HG02870 (cell line): ENCODE results near the gene DTD1.
"Not testable (repeated sequence)": the region's sequence is repeated elsewhere in the genome, so short reads cannot be mapped to it uniquely, and the experiment has no call there.

Experiments
- ATAC-seq: cut with Tn5 transposase; IDR thresholded peaks from one replicate; pipeline ENCODE4 v1.9.1; 2021; ENCODE audit warnings: mild to moderate bottlenecking, moderate library complexity; ENCODE audit not compliant: unreplicated experiment

Gene DTD1

DNA sequence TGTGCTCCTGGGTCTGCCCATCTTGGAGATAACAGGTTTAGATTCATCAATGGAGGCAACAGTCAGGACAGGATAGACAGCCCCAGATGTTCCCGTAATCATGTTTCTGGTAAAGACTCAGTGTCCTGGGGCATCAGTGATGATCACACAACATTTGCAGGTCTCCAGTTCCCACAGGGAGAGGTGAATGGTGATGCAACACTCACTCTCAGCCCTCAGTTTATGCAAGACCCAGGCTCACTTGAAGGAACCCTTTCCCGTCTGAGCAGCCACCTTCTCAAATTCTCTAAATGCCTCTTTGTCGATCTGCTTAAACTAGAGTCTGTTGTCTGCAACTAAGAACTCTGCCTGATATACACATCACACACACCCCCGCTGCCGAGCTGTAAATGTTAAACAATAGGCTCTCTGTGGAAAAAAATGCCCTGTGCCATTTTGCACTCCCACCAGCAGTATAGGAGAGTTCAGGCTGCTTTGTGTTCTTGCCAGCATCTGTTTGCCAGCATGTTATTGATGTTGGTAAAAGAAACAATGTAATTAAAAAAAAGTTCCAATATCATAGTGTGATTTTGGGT, 195.6 kb downstream of the DTD1 start:
- no peak for ATAC-seq

DNA sequence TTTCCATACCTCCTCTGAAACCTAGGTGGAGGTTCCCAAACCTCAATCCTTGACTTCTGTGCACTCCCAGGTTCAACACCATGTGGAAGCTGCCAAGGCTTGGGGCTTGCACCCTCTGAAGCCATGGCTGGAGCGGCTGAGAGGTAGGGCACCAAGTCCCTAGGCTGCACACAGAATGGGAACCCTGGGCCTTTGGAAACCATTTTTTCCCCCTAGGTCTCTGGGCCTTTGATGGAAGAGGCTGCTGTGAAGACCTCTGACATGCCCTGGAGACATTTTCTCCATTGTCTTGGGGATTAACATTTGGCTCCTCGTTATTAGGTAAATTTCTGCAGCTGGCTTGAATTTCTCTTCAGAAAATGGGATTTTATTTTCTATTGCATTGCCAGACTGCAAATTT, 199.2 kb downstream of the DTD1 start:
- ATAC-seq, result not testable (repeated sequence)

DNA sequence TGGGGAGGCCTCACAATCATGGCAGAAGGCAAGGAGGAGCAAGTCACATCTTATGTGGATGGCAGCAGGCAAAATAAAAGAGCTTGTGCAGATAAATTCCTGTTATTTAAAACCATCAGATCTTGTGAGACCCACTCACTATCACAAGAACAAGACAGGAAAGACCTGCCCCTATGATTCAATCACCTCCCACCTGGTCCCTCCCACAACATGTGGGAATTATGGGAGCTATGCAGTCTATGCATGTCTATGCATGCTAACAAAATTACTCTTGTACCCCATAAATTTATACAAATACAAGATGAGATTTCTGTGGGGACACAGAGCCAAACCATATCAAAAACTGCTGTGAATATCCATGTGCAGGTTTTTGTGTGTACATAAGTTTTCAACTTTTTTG, 200.2 kb downstream of the DTD1 start:
- ATAC-seq, result no peak

DNA sequence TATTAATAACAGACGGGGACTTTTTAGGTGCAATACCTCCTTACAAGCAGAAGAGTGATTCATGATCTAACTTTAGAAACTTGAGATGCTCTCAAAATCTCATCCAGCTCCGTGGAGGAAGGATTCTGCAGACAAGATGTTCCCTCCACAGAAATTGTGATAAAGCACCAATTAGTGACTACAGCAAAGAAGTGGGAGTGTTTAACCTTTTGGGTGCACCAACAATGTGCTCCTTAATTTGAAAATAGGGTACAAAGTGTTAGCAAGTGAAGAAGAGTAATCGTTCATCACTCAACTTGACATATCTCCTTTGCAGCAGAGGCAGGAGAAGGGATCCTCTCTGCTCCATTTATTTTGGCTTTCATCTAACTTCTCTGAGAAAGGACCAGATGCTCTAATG, 202.9 kb downstream of the DTD1 start:
- ATAC-seq, result no peak

DNA sequence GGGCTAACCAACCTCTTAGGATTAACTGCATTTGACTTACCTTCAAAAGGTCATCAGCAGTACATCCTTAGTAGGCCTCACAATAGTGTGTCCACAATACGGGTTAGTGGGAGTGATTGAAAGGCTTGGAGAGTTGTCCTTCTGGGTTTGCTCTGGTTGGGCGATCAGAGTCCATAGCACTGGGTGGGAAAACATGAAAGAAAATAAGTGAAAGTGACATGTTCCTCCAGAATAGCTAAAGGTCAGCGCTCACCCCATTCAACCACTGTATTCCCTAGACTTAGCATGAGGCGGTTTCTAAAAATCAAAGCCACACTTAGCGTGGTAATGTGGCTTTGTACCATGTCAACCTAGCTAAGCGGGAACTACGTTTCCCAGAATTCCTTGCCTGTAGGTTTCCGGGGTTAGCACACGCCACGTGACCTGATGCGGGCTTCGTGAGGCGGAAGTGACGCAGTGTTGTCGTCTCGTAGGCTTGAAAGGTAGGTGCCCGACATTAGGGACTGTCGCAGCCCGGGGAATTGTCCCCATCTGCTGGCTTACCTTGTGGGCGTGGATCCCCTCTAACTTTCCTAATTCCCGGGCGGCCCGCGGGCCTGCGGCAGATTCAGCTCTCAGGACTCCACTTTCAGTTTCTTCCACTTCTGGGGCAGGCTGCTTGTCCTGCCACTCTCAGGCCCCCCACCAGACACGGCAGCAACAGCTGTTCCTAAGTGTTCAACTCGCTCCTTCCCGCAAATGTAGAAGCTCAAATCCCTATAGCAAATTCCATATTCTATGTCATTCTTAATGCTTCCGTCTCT, 206.0 kb downstream of the DTD1 start:
- ATAC-seq, result peak; percentile 97

DNA sequence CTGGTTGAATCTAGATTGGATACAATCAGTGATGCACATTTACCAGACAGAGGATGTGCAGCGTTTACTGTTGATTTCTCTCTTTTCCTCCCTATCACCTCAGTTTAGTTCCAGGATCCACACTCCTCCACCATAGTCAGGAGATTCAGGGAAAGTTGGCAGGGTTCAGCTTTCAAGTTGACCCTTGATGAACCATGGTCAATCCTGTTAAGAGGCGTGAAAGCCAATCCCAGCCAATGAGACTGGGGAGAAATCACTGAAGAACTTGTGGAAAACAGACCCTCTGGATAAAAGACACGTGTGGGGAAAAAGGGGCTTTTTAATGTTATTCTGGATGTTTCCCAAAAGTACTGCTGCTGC, 206.6 kb downstream of the DTD1 start:
- ATAC-seq, result no peak

DNA sequence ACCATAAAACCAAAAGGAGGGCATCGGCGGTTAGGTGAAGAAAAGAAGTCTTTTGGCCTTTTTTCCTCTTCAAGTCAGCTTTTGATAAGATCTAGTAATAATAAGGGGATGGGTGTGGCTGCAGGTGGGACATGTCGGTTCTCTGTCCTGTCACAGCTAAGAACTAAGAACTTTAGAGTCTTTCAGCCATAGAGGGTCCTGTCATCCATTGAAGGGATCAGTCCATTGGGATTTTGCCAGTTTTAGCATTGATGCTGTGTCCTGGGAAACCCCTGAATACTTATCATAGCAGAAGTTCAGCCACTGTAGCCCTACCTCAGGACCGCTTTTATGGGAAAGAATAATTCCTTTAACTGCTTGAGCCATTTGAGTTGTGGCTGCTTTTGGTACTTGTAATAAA, 207.5 kb downstream of the DTD1 start:
- ATAC-seq, result no peak

DNA sequence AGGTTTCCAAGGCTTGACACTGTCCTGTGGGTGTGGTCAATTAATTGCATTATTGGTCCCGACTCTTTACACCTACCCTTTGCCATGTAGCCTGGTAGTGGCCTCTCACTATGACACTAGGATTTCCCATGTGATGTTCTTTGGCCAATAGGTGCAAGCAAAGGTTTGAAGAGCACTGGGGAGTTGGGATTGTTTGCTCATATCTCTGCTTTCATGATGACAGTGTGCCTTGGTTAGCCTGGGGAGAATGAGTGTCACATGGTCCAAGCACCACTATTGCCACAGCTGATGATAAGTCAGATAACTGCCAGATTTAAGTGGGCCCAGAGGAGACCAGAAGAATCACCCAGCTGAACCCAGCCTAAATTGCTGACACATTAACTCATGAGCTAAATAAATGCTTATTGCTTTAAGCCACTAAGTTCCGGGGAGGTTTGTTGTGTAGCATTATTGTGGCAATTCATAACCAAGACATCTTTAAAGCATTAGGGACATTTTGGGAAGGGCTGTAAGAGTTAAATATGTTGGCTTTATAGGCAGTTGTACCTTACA, 208.5 kb downstream of the DTD1 start:
- no peak for ATAC-seq

DNA sequence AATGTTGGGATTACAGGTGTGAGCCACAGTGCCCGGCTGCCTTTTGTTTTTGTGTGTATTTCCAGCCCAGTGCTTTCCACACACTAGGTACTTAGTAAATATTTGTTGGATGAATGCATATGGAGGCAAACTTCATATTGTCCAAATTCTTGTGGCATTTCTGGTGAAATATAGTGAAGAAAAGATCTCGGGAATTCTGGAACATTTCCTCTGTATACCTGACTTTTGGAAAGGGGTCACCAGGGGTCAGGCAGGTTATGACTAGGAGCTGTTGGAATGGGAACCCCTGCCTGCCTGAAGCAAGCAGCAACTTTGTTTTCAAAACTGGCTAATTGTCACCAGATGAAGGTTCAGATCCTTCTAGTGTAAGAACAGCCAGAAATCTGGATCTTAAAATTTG, 213.7 kb downstream of the DTD1 start:
- ATAC-seq, result no peak

DNA sequence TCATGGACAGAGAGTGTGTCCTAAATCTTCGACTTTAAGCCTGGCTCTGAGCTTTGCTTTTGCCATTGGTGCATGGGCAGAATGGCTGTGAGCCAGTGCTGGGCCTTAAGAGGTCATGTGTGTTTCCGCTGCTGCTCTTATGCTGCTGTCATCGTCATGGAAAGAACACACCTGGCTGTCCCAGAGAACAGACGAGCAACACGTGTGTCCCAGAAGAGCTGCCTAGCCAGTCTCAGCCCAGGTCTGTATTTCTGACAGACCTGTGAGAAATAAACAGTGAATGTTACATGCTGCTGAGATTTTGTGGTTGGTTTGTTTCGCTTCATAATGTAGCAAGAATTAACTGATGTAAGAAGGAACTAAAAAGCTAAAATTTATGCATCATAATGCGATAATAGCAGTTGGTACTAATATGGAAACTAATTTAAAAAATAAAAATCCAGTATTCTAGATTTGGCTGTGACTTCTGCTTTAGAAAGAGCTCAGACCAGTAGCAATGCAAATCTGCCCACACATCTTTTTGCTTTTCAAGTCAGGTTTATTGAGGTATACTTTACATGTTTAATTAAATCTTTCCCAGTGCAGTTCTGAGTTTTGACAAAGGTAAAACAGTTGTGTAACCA, 214.3 kb downstream of the DTD1 start:
- ATAC-seq, result peak; percentile 79

DNA sequence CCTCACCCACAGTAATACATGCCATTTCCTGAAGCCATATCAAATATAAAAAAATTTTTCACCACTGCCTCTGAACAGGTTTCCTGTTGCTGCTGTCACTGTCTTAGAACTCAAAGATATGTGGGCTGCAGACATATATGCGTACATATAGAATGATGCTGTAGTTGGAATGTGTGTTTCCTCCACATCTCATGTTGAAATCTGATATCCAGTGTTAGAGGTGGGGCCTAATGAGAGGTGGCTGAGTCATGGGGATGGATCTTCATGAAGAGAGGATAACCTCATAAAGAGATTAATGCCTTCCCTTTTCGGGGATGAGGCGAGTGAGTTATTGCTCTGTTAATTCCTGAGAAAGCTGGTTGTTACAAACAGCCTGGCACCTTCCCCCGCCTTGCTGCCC, 218.0 kb downstream of the DTD1 start:
- ATAC-seq, result no peak

DNA sequence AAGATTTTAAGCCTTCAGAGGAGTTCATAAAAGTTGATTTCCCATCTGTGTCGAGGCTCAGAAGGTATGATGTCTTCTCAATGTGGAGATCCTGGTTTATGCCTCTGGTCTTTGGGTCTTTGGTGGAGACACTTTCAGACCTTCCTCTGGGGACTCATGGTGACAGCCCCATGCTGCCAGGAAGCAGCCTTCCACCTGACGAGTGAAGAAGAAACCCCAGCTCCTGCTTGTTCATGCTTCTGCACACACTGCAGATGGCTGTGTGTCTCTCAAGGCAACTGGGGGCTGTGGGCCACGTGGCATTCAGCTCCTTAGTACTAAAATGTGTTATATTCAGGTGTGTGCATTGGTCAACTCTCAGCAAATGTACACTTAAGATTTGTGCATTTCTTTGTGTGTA, 220.9 kb downstream of the DTD1 start:
- ATAC-seq, result no peak

DNA sequence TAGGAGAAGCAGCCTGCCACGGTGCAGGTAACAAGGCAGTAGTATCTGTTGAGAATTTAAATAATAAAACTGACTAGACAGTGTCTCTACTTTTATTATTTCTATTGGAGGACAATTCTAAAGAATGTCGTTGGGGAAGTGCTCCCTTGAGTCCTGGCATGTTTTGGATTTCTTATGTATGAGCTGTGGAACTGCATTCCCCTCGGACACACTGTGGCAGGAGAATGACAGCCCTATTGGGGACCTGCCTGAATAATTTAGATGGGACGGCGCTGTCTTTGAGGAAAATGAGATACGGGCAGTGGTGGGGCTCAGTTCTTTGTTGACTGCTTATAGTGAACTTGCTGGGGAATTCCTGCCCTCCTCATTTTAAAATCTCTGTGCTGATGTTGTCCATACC, 223.3 kb downstream of the DTD1 start:
- no peak for ATAC-seq

DNA sequence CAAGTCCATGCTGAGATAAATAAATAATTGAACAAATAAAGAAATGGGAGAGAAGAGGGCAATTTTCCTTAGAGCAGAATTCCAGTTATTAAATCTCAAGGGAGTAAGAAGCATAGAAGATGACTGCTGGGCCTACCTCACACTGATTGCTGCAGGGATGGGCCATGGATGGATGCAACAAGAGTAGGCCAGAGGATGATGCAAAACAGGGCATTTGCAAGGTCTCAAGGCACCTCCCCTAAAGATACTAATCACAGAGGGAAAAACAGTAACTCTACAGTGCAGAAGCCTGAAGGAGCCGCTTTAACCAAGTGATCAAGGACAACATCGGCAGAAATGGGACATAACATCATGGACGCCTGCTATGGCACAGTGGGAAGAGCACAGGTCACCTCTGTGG, 224.1 kb downstream of the DTD1 start:
- no peak for ATAC-seq

DNA sequence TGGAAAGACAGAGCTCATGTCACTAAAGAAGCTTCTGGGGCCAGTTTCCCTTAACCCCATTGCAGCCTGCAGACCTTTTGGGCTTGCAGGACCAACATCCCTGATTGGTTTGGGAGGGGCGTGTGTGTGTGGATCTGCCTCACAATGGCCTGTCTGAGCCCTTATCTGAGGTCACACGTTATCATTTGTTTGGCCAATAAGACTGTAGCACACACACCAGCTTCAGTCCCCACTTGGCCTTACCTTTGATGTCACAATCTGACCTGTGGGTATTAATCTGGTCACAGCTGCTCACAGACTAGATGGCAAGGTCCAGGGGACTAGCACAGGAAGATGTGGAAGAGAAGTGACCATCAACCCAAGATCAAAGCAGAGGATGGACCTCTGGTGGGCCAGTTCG, 225.6 kb downstream of the DTD1 start, which contains the start of gene SCP2D1:
SCP2D1 (plus strand) TSS at position 301 of the 400 bp plus-strand sequence; CDS start at position 334, 33 bp downstream.
- no peak for ATAC-seq

DNA sequence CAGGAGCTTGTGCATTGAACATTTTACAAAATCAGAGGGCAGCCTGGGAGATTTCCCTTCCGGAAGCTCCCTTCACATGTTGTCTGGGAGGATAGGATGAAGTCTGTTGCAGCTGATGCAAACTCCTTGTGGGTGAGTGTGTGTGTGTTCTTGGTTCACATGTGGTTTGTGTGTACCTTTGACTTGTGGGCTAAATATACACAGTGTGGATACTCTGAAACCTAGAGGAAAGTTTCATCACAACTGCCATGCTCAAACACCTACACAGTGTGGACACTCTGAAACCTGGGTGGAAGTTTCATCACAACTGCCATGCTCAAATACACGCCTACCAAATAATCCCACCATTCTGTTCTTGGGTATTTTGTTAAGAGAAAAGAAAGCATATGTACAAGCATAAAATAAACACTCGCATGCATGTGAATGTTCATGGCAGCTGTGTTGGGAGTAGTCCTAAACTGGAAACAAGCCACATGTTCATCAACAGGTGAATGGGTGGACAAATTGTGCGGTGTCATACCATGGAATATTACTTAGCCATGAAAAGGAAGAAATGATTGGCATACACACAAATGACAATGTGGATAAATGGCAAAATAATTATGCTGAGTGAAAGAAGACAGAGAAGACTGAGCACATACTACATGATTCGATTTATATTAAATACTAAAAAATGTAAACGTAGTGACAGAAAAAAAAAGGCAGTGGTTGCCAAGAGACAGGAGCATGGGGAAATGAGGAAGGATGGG, 227.5 kb downstream of the DTD1 start:
- no peak for ATAC-seq
